Hepatocyte (in vitro differentiated cells): Measurements from ENCODE around the gene TUBB6.

Experiments used
- EZH2 ChIP-seq: fragments of 200-600 bp; sonication (generic); IDR thresholded peaks from 2 replicates; pipeline ENCODE4 v1.6.1; 2016; ENCODE audit warnings: antibody characterized with exemption, mild to moderate bottlenecking, borderline replicate concordance
- EZH2phosphoT487 ChIP-seq: fragments of 200-600 bp; sonication (generic); IDR thresholded peaks from one replicate; pipeline ENCODE4 v1.6.1; 2018; ENCODE audit warnings: antibody characterized with exemption, mild to moderate bottlenecking, low read depth, moderate library complexity; ENCODE audit not compliant: unreplicated experiment, severe bottlenecking
- TF ChIP-seq, protein P1 (sequence below): fragments of 200-600 bp; sonication (generic); IDR thresholded peaks from 2 replicates; pipeline ENCODE4 v1.5.1; 2016; ENCODE audit warnings: antibody characterized with exemption, mild to moderate bottlenecking; ENCODE audit not compliant: poor library complexity

DNA sequence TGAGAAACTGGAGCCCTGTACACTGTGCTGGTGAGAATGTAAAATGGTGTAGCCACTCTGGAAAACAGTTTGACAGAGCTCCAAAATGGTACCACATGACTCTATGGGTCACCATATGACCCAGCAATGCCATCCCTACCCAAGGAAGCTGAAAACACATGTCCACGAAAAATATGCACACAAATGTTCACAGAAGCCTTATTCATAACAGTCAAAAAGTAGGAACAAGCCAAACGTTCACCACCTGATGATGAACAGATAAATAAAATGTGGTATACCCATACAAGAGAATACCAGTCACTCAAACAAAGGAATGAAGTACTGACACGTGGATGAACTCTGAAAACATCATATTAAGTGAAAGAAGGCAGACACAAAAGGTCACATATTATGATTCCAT, 64.4 kb downstream of the TUBB6 start:
- TF ChIP-seq EZH2 (no peak), EZH2phosphoT487 (no peak)
- TF ChIP-seq, protein P1, sequence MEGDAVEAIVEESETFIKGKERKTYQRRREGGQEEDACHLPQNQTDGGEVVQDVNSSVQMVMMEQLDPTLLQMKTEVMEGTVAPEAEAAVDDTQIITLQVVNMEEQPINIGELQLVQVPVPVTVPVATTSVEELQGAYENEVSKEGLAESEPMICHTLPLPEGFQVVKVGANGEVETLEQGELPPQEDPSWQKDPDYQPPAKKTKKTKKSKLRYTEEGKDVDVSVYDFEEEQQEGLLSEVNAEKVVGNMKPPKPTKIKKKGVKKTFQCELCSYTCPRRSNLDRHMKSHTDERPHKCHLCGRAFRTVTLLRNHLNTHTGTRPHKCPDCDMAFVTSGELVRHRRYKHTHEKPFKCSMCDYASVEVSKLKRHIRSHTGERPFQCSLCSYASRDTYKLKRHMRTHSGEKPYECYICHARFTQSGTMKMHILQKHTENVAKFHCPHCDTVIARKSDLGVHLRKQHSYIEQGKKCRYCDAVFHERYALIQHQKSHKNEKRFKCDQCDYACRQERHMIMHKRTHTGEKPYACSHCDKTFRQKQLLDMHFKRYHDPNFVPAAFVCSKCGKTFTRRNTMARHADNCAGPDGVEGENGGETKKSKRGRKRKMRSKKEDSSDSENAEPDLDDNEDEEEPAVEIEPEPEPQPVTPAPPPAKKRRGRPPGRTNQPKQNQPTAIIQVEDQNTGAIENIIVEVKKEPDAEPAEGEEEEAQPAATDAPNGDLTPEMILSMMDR = no peak
